ENCODE measurements around the gene CYP2U1.

The CYP2U1 gene

GRCh38 chr4:107987916-107988762 lies 56.8 kb downstream of the CYP2U1 start:
- DNase-seq: no peak

- no peak for DNase-seq
Observed at GRCh38 chr4:107988763-107989035, 57.4 kb downstream of the CYP2U1 start.

GRCh38 chr4:107989162-107989536 lies 57.8 kb downstream of the CYP2U1 start:
- no peak for DNase-seq

GRCh38 chr4:107989537-107990386 lies 58.4 kb downstream of the CYP2U1 start, which contains the start of gene HADH:
Gene HADH (plus strand): TSS chr4:107989889. CDS start chr4:107989933, 44 bp downstream.
- peak; percentile 70 to 71 for DNase-seq

GRCh38 chr4:107991945-107992630 lies 60.7 kb downstream of the CYP2U1 start:
- DNase-seq: no peak

- no peak for DNase-seq
Observed at GRCh38 chr4:107993969-107994368, 62.6 kb downstream of the CYP2U1 start.

GRCh38 chr4:107994894-107995293 lies 63.5 kb downstream of the CYP2U1 start:
- DNase-seq: no peak

GRCh38 chr4:107996949-107997788 lies 65.8 kb downstream of the CYP2U1 start:
- DNase-seq: no peak

GRCh38 chr4:107997794-107998193 lies 66.4 kb downstream of the CYP2U1 start:
- DNase-seq: no peak

GRCh38 chr4:107999932-108000539 lies 68.7 kb downstream of the CYP2U1 start:
- no peak for DNase-seq

GRCh38 chr4:108001540-108002135 lies 70.3 kb downstream of the CYP2U1 start:
- DNase-seq: no peak

Measured in cerebellar nuclear complex (tissue), 1 donor.